Astrocyte of the spinal cord (primary cell): ENCODE measurements around the gene TMPRSS3.

Source experiments
- DNase-seq: peaks from one replicate; pipeline ENCODE4 v3.0.0; 2011; ENCODE audit warnings: low read depth, low spot score
- H3K4me3 ChIP-seq: 2 replicates; pipeline ENCODE4 v1.5.1; 2011; ENCODE audit warnings: low read depth, mild to moderate bottlenecking, low read length, moderate library complexity
- CTCF ChIP-seq: IDR thresholded peaks from 2 replicates; pipeline ENCODE4 v1.5.1; 2012; ENCODE audit warnings: low read depth, mild to moderate bottlenecking, low read length, inconsistent platforms
- in situ Hi-C: cut with HindIII; loops from 2 replicates; pipeline ENCODE4 v1.10.0; 2017; ENCODE audit warnings: low sequenced_read_pairs

The TMPRSS3 gene

GRCh38 chr21:42373196-42373907, 22.5 kb downstream of the TMPRSS3 start:
- no peak overlapping the region for H3K4me3 ChIP-seq
- no peak for DNase-seq
- TF ChIP-seq CTCF: no peak
- in situ Hi-C loops: no loop called here

GRCh38 chr21:42370894-42371654, 24.8 kb downstream of the TMPRSS3 start:
- DNase-seq: no peak
- H3K4me3 ChIP-seq: no peak overlapping the region
- no peak for TF ChIP-seq CTCF
- in situ Hi-C loops: no loop called here

- in situ Hi-C loops: no loop called here
- H3K4me3 ChIP-seq: no peak overlapping the region
- no peak for TF ChIP-seq CTCF
- DNase-seq: no peak
Observed at GRCh38 chr21:42369821-42370220, 26.0 kb downstream of the TMPRSS3 start.

GRCh38 chr21:42367367-42368165, 28.3 kb downstream of the TMPRSS3 start:
- DNase-seq: no peak
- in situ Hi-C loops: no loop called here
- no peak overlapping the region for H3K4me3 ChIP-seq
- TF ChIP-seq CTCF: no peak

- no peak for DNase-seq
- in situ Hi-C loops: no loop called here
- H3K4me3 ChIP-seq: no peak within 1 kb of the TSS
- TF ChIP-seq CTCF: no peak
Observed at GRCh38 chr21:42366292-42367010, 29.4 kb downstream of the TMPRSS3 start, which contains the start of gene TFF1. Gene TFF1 (minus strand): TSS chr21:42366535. CDS start chr21:42366495, 40 bp downstream.

- in situ Hi-C loops: no loop called here
- no peak overlapping the region for H3K4me3 ChIP-seq
- no peak for TF ChIP-seq CTCF
- DNase-seq: no peak
Observed at GRCh38 chr21:42365770-42366169, 30.1 kb downstream of the TMPRSS3 start.
